IMR-90 (cell line): Measurements from ENCODE around the gene MAP7. TPM values are rescaled to one million over a fixed set of nuclear protein-coding genes. Genes with fewer than 3 reads are reported as not detected.

Experiments used
- ATAC-seq: fragments of 200-7000 bp; cut with Tn5 transposase; 2 replicates; pipeline ENCODE4 v1.9.1; 2020; ENCODE audit warnings: low read depth, mild to moderate bottlenecking, moderate library complexity
- BruUV-seq: library from RNA; stranded (reverse); fragments of 400-500 nt; replicated peaks from 2 replicates; lab custom pipeline; 2021; lab: Mats Ljungman, UMichigan
- CTCF ChIA-PET: fragments of 300-600 bp; formaldehyde crosslinking; extraction: SDS; loops from one replicate; lab custom pipeline; 2021; ENCODE audit warnings: antibody characterized with exemption; lab: Yijun Ruan, JAX
- POLR2A ChIA-PET: fragments of 300-600 bp; sonication (Branson Sonifier 250); formaldehyde crosslinking; loops from one replicate; lab custom pipeline; 2022; ENCODE audit warnings: antibody characterized with exemption; ENCODE audit not compliant: unreplicated experiment; lab: Charles Lee
- DNase-seq: peaks from one replicate; pipeline ENCODE4 v3.0.0; 2013
- H2AFZ ChIP-seq: replicated peaks from 2 replicates; pipeline ENCODE3; 2013; ENCODE audit warnings: low read length, mild to moderate bottlenecking; ENCODE audit not compliant: poor library complexity
- H2AK5ac ChIP-seq: 2 replicates; pipeline ENCODE4 v1.6.1; 2013; ENCODE audit warnings: low read depth, low read length, inconsistent platforms
- H2AK9ac ChIP-seq: replicated peaks from 2 replicates; pipeline ENCODE3; 2013; ENCODE audit warnings: mild to moderate bottlenecking, low read depth, low read length, moderate library complexity; ENCODE audit not compliant: poor library complexity
- H2BK120ac ChIP-seq: 2 replicates; pipeline ENCODE4 v1.6.1; 2013; ENCODE audit warnings: low read depth, low read length, inconsistent platforms
- H2BK15ac ChIP-seq: 3 replicates; pipeline ENCODE4 v1.6.1; 2013; ENCODE audit warnings: low read depth, low read length, inconsistent platforms
- H2BK20ac ChIP-seq: 2 replicates; pipeline ENCODE4 v1.6.1; 2013; ENCODE audit warnings: low read depth, mild to moderate bottlenecking, inconsistent platforms, low read length, moderate library complexity
- H2BK5ac ChIP-seq: 2 replicates; pipeline ENCODE4 v1.6.1; 2013; ENCODE audit warnings: mild to moderate bottlenecking, low read depth, low read length, inconsistent platforms; ENCODE audit not compliant: poor library complexity, severe bottlenecking
- H3K14ac ChIP-seq: replicated peaks from 2 replicates; pipeline ENCODE4 v1.6.1; 2013; ENCODE audit warnings: low read depth, low read length, inconsistent platforms
- H3K18ac ChIP-seq: 2 replicates; pipeline ENCODE4 v1.6.1; 2013; ENCODE audit warnings: low read depth, low read length, control low read depth
- H3K23ac ChIP-seq: 2 replicates; pipeline ENCODE4 v1.6.1; 2013; ENCODE audit warnings: low read depth, low read length, inconsistent platforms
- H3K27ac ChIP-seq: 2 replicates; pipeline ENCODE4 v1.5.1; 2013; ENCODE audit warnings: mild to moderate bottlenecking, control low read depth, low read length; ENCODE audit not compliant: insufficient read depth
- H3K27me3 ChIP-seq: 2 replicates; pipeline ENCODE4 v1.6.1; 2013; ENCODE audit warnings: low read length; ENCODE audit not compliant: control insufficient read depth, insufficient read depth
- H3K36me3 ChIP-seq: 2 replicates; pipeline ENCODE4 v1.6.1; 2013; ENCODE audit warnings: low read length, mixed read lengths; ENCODE audit not compliant: control insufficient read depth, insufficient read depth
- H3K4ac ChIP-seq: 2 replicates; pipeline ENCODE4 v1.6.1; 2013; ENCODE audit warnings: low read depth, low read length, inconsistent platforms
- H3K4me1 ChIP-seq: 2 replicates; pipeline ENCODE4 v1.6.1; 2013; ENCODE audit warnings: low read length, mixed read lengths; ENCODE audit not compliant: control insufficient read depth, insufficient read depth
- H3K4me2 ChIP-seq: 2 replicates; pipeline ENCODE4 v1.6.1; 2013; ENCODE audit warnings: low read depth, mild to moderate bottlenecking, control low read depth, low read length, moderate library complexity
- H3K4me3 ChIP-seq: 2 replicates; pipeline ENCODE4 v1.5.1; 2013; ENCODE audit warnings: low read depth, mild to moderate bottlenecking, control low read depth, low read length, moderate library complexity; ENCODE audit not compliant: insufficient read depth
- H3K56ac ChIP-seq: 2 replicates; pipeline ENCODE4 v1.6.1; 2013; ENCODE audit warnings: low read length, inconsistent platforms; ENCODE audit not compliant: insufficient read depth; ENCODE audit errors: extremely low read depth
- H3K79me1 ChIP-seq, 2 experiments: 2 replicates each; pipeline ENCODE4 v1.6.1; 2013; ENCODE audit warnings: low read length in 2 of 2, inconsistent platforms in 1 of 2, low read depth in 1 of 2
- H3K9ac ChIP-seq: 2 replicates; pipeline ENCODE4 v1.6.1; 2013; ENCODE audit warnings: low read depth, low read length, control low read depth
- H3K9me1 ChIP-seq: 2 replicates; pipeline ENCODE4 v1.6.1; 2013; ENCODE audit warnings: low read length, inconsistent platforms; ENCODE audit not compliant: insufficient read depth
- H3K9me3 ChIP-seq: 2 replicates; pipeline ENCODE4 v1.6.1; 2013; ENCODE audit warnings: low read length; ENCODE audit not compliant: control insufficient read depth, insufficient read depth
- H4K20me1 ChIP-seq: 2 replicates; pipeline ENCODE4 v1.6.1; 2013; ENCODE audit warnings: low read length, inconsistent platforms; ENCODE audit not compliant: insufficient read depth
- H4K5ac ChIP-seq: 2 replicates; pipeline ENCODE4 v1.6.1; 2013; ENCODE audit warnings: mild to moderate bottlenecking, low read depth, low read length, control low read depth
- H4K8ac ChIP-seq, 2 experiments: 2 replicates each; pipeline ENCODE4 v1.6.1; 2013; ENCODE audit warnings: low read depth in 2 of 2, low read length in 2 of 2, control low read depth in 1 of 2, inconsistent platforms in 1 of 2
- H4K91ac ChIP-seq: 2 replicates; pipeline ENCODE4 v1.6.1; 2013; ENCODE audit warnings: low read depth, low read length, inconsistent platforms; ENCODE audit not compliant: insufficient read depth
- BHLHE40 ChIP-seq: fragments of 150-350 bp; IDR thresholded peaks from 2 replicates; pipeline ENCODE4 v1.6.1; 2016; ENCODE audit warnings: mild to moderate bottlenecking, low read depth, low read length
- CEBPB ChIP-seq: IDR thresholded peaks from 2 replicates; pipeline ENCODE4 v1.6.1; 2012; ENCODE audit warnings: low read depth, low read length, improper control_type of control experiment
- CHD1 ChIP-seq: IDR thresholded peaks from 2 replicates; pipeline ENCODE4 v1.6.1; 2012; ENCODE audit warnings: low read depth, low read length, improper control_type of control experiment
- CTCF ChIP-seq: conservative IDR thresholded peaks from 2 replicates; pipeline ENCODE4 v1.5.1; 2012; ENCODE audit warnings: mild to moderate bottlenecking, low read depth, low read length, improper control_type of control experiment
- MAFK ChIP-seq: IDR thresholded peaks from 2 replicates; pipeline ENCODE4 v1.6.1; 2012; ENCODE audit warnings: low read depth, low read length, improper control_type of control experiment
- MAZ ChIP-seq: IDR thresholded peaks from 2 replicates; pipeline ENCODE4 v1.6.1; 2012; ENCODE audit warnings: low read depth, mild to moderate bottlenecking, low read length, improper control_type of control experiment, moderate library complexity, borderline replicate concordance
- MXI1 ChIP-seq: IDR thresholded peaks from 2 replicates; pipeline ENCODE4 v1.6.1; 2012; ENCODE audit warnings: low read depth, mild to moderate bottlenecking, low read length, moderate library complexity, borderline replicate concordance
- NFE2L2 ChIP-seq: fragments of 150-350 bp; IDR thresholded peaks from 2 replicates; pipeline ENCODE4 v1.6.1; 2016; ENCODE audit warnings: low read depth, mild to moderate bottlenecking, low read length
- RCOR1 ChIP-seq: IDR thresholded peaks from 2 replicates; pipeline ENCODE4 v1.6.1; 2012; ENCODE audit warnings: mild to moderate bottlenecking, low read length, improper control_type of control experiment; ENCODE audit not compliant: insufficient replicate concordance
- RFX5 ChIP-seq: IDR thresholded peaks from 2 replicates; pipeline ENCODE4 v1.8.0; 2012; ENCODE audit warnings: low read depth, mild to moderate bottlenecking, low read length, moderate library complexity
- SMC3 ChIP-seq: fragments of 150-350 bp; IDR thresholded peaks from 2 replicates; pipeline ENCODE4 v1.6.1; 2016; ENCODE audit warnings: low read depth, mild to moderate bottlenecking, antibody characterized with exemption, low read length, moderate library complexity
- WGBS, 2 experiments: methylation state at CpG; one replicate each; pipeline versions ENCODE4 v1.1.5 to v1.1.7; 2013; ENCODE audit warnings: missing lambda C conversion rate in 2 of 2; ENCODE audit not compliant: insufficient read length in 1 of 2; ENCODE audit errors: extremely low coverage in 2 of 2; 5-methylcytosine and 5-hydroxymethylcytosine counted together
- dilution Hi-C: fragments of 300-500 bp; cut with HindIII; formaldehyde crosslinking; loops from one replicate; pipeline ENCODE4 v1.14.3; 2018; ENCODE audit warnings: low sequenced_read_pairs; ENCODE audit not compliant: unreplicated experiment
- in situ Hi-C: fragments of 300-500 bp; cut with MboI; formaldehyde crosslinking; loops from 3 replicates; pipeline ENCODE4 v1.14.3; 2019; ENCODE audit warnings: low sequenced_read_pairs, inconsistent platforms, mixed read lengths
- intact Hi-C: fragments of 100-400 bp; cut with micrococcal nuclease; formaldehyde crosslinking; loops from 2 replicates; pipeline ENCODE4 v1.10.0; 2022
- polyA plus RNA-seq, 3 experiments: library from polyadenylated mRNA; depleted of rRNA; stranded (reverse); fragments of >200 nt; gene quantifications; 2 replicates each; pipeline ENCODE4 v1.2.3, GENCODE V29; 2012; ENCODE audit warnings: low replicate concordance in 1 of 3
- total RNA-seq: library from RNA; depleted of rRNA; stranded (reverse); fragments of >200 nt; gene quantifications from 2 replicates; pipeline ENCODE4 v1.2.3, GENCODE V29; 2012
- TF ChIP-seq, protein P1 (sequence below): fragments of 150-350 bp; IDR thresholded peaks from 2 replicates; pipeline ENCODE4 v1.6.1; 2017; ENCODE audit warnings: mild to moderate bottlenecking, antibody characterized with exemption, low read length, low read depth

The MAP7 gene
- total and polyA plus RNA-seq, 2 of the 4 experiments (the other 2 are of a cell fraction): 0.19 to 0.36 TPM

DNA sequence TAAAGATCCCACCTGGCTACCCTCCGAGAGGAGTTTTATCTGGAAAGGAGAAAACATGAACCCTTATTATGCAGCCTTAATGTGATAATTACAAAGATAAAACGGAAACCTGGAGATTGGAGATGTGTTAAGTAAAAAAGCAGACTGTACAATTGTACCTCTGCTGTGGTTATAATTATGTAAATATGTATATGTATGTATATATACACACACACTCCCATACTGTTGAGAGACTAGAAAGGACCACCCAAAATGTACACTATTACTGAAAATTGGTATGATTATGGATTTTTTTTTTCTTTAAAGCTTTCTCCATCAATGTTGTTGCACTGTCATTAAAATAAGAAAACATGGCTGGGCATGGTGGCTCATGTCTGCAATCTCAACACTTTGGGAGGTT, 188.4 kb downstream of the MAP7 start (continued):
- no peak for TF ChIP-seq RCOR1
- no peak for TF ChIP-seq SMC3

DNA sequence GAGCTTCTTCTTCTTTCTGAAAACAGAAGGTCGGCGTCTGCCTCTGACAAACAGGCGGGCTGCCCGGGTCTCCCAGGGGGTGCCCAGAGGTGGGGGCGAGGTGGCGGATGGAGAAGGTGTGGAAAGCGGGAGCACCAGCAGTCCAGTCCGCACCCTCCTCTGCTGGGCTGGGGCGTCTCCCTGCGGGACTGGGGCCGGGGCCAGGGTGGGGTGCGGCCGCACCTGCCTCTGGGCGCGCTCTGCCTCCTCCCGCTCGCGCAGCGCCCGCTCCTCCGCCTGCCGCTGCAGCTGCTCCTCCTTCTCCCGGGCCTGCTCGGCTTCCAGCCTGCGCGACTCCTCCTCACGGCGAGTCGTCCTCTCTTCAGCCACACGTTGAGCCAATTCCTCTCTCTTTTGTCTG, 189.4 kb downstream of the MAP7 start:
- Histone ChIP-seq H4K5ac (no peak overlapping the region), H3K56ac (no peak overlapping the region), H3K18ac (no peak overlapping the region), H3K36me3 (no peaks in the 10 kb centered on the region), H3K14ac (no peak overlapping the region), H2AFZ (no peak overlapping the region), H2BK20ac (no peak overlapping the region), H2BK120ac (no peak overlapping the region), H2BK15ac (no peak overlapping the region), H3K27ac (no peak overlapping the region), H3K9ac (no peak overlapping the region), H2BK5ac (no peak overlapping the region), H3K4me2 (no peak overlapping the region), H3K23ac (no peak overlapping the region), H4K20me1 (no peaks in the 10 kb centered on the region), H4K91ac (no peak overlapping the region), H3K4me3 (no peak overlapping the region), H3K27me3 (peaks cover 12% of the 10 kb centered on the region; the same call in 1 of the 2 replicates), H3K4me1 (peaks cover 2% of the 10 kb centered on the region; the same call in 1 of the 2 replicates), H3K79me1 (no peaks in the 10 kb centered on the region), H3K9me3 (no peaks in the 10 kb centered on the region), H2AK5ac (no peak overlapping the region), H2AK9ac (no peak overlapping the region), H3K4ac (no peak overlapping the region), H3K9me1 (no peaks in the 10 kb centered on the region; the same call in 1 of the 2 replicates), H4K8ac (no peak overlapping the region)
- DNase-seq: no peak
- no peak for TF ChIP-seq MAZ
- no peak for TF ChIP-seq CEBPB
- TF ChIP-seq MXI1: no peak
- TF ChIP-seq, protein P1, sequence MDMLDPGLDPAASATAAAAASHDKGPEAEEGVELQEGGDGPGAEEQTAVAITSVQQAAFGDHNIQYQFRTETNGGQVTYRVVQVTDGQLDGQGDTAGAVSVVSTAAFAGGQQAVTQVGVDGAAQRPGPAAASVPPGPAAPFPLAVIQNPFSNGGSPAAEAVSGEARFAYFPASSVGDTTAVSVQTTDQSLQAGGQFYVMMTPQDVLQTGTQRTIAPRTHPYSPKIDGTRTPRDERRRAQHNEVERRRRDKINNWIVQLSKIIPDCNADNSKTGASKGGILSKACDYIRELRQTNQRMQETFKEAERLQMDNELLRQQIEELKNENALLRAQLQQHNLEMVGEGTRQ: no peak
- TF ChIP-seq MAFK: no peak
- no peak for TF ChIP-seq CHD1
- TF ChIP-seq RCOR1: no peak
- TF ChIP-seq NFE2L2: no peak
- TF ChIP-seq SMC3: no peak
- TF ChIP-seq CTCF: no peak
- no peak for TF ChIP-seq BHLHE40
- TF ChIP-seq RFX5: no peak
- BruUV-seq: no TSS peak
- in situ Hi-C loops: no loop called here
- intact Hi-C loops: no loop called here
- WGBS, 2 experiments: 96% methylated on average over 5 of the region's 30 CpGs; no CpG with 5 or more reads in 1 of the 2 experiments
- dilution Hi-C loops: no loop called here
- POLR2A ChIA-PET: no interaction called here
- CTCF ChIA-PET: no interaction called here
- no peak for ATAC-seq
